Skeletal muscle tissue (tissue), 4 donors: ENCODE measurements around the gene SNX19. TPM values are rescaled to one million over a fixed set of nuclear protein-coding genes. Genes with fewer than 3 reads are reported as not detected.

Experiments
- H3K27ac ChIP-seq: one replicate; pipeline ENCODE4 v1.7.0; 2013; ENCODE audit warnings: mild to moderate bottlenecking, low read depth, low read length, inconsistent platforms
- H3K27me3 ChIP-seq, 3 donors: one replicate each; pipeline ENCODE4 v1.7.0; 2013; ENCODE audit warnings: low read length in 3 of 3; ENCODE audit not compliant: control insufficient read depth in 3 of 3, insufficient read depth in 3 of 3
- H3K36me3 ChIP-seq, 3 donors: one replicate each; pipeline ENCODE4 v1.7.0; 2013; ENCODE audit warnings: low read length in 3 of 3; ENCODE audit not compliant: control insufficient read depth in 3 of 3, insufficient read depth in 3 of 3
- H3K4me1 ChIP-seq, 3 donors: one replicate each; pipeline ENCODE4 v1.7.0; 2013; ENCODE audit warnings: low read length in 3 of 3, mild to moderate bottlenecking in 3 of 3; ENCODE audit not compliant: control insufficient read depth in 3 of 3, insufficient read depth in 3 of 3
- H3K4me3 ChIP-seq, 3 donors: one replicate each; pipeline ENCODE4 v1.7.0; 2013; ENCODE audit warnings: low read length in 3 of 3
- H3K9ac ChIP-seq, 3 donors: one replicate each; pipeline ENCODE4 v1.7.0; 2013; ENCODE audit warnings: low read length in 3 of 3, mild to moderate bottlenecking in 3 of 3, moderate library complexity in 2 of 3, low read depth in 1 of 3
- H3K9me3 ChIP-seq, 3 donors: one replicate each; pipeline ENCODE4 v1.7.0; 2013; ENCODE audit warnings: low read length in 3 of 3; ENCODE audit not compliant: control insufficient read depth in 3 of 3
- total RNA-seq: library from RNA; depleted of rRNA; stranded (reverse); fragments of >200 nt; gene quantifications from one replicate; pipeline ENCODE4 v1.2.3, GENCODE V29; 2014
- donor health status: Osteomylitis.

The SNX19 gene
- total RNA-seq, result 31.3 TPM

GRCh38 chr11:130916238-130916855, at the start of gene SNX19:
SNX19 (minus strand) TSS chr11:130916479; CDS start chr11:130915939, 540 bp downstream.
- peaks cover 16 to 22% (median 18%) of the 10 kb centered on the region in 3 donors for H3K36me3 ChIP-seq
- H3K27me3 ChIP-seq, result no peaks in the 10 kb centered on the region
- H3K27ac ChIP-seq, result peak within 1 kb of the TSS; percentile 82
- peak within 1 kb of the TSS; percentile 95 to 98 (median 97) for H3K9ac ChIP-seq
- no peaks in the 10 kb centered on the region for H3K9me3 ChIP-seq
- peak within 1 kb of the TSS; percentile 92 to 97 (median 95) for H3K4me3 ChIP-seq
- peaks cover 30 to 40% (median 36%) of the 10 kb centered on the region in 3 donors for H3K4me1 ChIP-seq

DNA sequence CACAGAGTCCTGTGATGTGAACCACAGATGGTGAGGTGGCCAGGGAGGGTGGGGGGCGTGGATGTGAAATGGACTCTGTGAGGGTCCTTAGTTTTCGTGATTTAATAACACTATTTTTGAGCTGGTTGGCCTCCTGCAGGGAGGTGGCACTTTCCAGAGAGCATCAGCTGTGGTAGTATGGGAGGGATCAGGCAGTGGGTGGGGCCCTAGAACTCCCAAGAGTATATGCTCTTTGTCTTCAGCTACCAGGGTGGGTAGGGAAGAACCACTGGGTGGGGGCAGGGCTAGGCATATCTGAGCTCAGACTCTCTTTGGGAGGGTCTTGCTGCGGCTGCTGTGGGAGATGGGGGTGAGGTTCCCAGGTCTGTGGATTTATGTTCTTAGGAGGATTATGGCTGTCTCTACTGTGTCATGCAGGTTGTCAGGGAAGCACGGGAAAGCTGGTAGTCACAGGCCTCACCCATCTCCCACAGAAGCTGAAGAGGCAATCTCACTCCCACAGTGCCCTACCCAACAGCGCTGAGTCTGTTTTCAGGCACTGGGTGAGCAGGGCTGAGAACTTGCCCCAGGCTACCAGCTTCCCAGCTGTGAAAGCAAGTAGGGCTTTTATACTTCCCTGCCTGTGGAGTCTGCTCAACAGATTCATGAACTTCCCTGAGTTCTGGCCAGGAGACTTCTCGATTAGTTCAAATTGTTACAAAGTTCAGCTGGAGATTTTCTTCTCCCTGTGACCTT, 47.9 kb upstream of the SNX19 start:
- no peak overlapping the region for H3K9ac ChIP-seq
- H3K9me3 ChIP-seq, result peaks cover 1 to 3% (median 2%) of the 10 kb centered on the region in 3 donors
- no peaks in the 10 kb centered on the region for H3K27me3 ChIP-seq
- no peaks in the 10 kb centered on the region for H3K4me1 ChIP-seq
- no peaks in the 10 kb centered on the region for H3K36me3 ChIP-seq
- H3K4me3 ChIP-seq, result no peak overlapping the region
- no peak overlapping the region for H3K27ac ChIP-seq

GRCh38 chr11:130947889-130948288, 31.6 kb upstream of the SNX19 start:
- H3K27ac ChIP-seq, result no peak overlapping the region

GRCh38 chr11:130947481-130947880, 31.2 kb upstream of the SNX19 start:
- H3K27ac ChIP-seq, result no peak overlapping the region
- no peak overlapping the region for H3K9ac ChIP-seq
- H3K9me3 ChIP-seq, result no peaks in the 10 kb centered on the region
- H3K36me3 ChIP-seq, result no peaks in the 10 kb centered on the region
- H3K4me3 ChIP-seq, result no peak overlapping the region
- H3K27me3 ChIP-seq, result no peaks in the 10 kb centered on the region
- no peaks in the 10 kb centered on the region for H3K4me1 ChIP-seq

More at GRCh38 chr11:130947889-130948288, 31.6 kb upstream of the SNX19 start:
- H3K9ac ChIP-seq, result no peak overlapping the region
- no peaks in the 10 kb centered on the region for H3K9me3 ChIP-seq
- no peaks in the 10 kb centered on the region for H3K36me3 ChIP-seq
- H3K4me1 ChIP-seq, result no peaks in the 10 kb centered on the region
- H3K4me3 ChIP-seq, result no peak overlapping the region
- H3K27me3 ChIP-seq, result no peaks in the 10 kb centered on the region

- H3K4me1 ChIP-seq, result no peaks in the 10 kb centered on the region
- no peak overlapping the region for H3K27ac ChIP-seq
- no peak overlapping the region for H3K4me3 ChIP-seq
- H3K9me3 ChIP-seq, result no peaks in the 10 kb centered on the region
- H3K36me3 ChIP-seq, result no peaks in the 10 kb centered on the region
- H3K27me3 ChIP-seq, result no peaks in the 10 kb centered on the region
- no peak overlapping the region for H3K9ac ChIP-seq
Observed at GRCh38 chr11:130947058-130947457, 30.8 kb upstream of the SNX19 start.

- Histone ChIP-seq H3K27me3 (no peaks in the 10 kb centered on the region), H3K9me3 (no peaks in the 10 kb centered on the region), H3K27ac (no peak overlapping the region)
Observed at GRCh38 chr11:130945896-130946295, 29.6 kb upstream of the SNX19 start.

DNA sequence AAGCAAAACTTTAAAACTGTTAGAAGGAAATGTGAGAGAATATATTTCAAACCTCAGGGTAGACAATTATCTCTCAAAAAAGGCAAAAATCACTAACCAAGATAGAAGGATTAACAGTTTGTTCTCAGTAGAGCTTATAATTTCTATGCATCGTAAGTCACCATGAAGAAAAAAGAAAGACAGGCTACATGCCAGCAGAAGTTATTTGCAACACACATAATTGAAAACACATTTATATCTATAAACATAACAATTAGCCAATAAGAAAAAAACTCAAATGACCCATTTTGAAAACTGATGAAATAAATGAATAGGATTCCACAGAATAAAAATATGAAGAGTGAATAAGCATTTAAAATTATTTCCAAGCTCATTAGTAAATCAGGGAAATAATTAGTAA, 24.4 kb upstream of the SNX19 start:
- Histone ChIP-seq H3K27ac (no peak overlapping the region), H3K4me1 (no peaks in the 10 kb centered on the region), H3K9ac (no peak overlapping the region), H3K27me3 (no peaks in the 10 kb centered on the region), H3K36me3 (no peaks in the 10 kb centered on the region), H3K9me3 (no peaks in the 10 kb centered on the region), H3K4me3 (no peak overlapping the region)

More at GRCh38 chr11:130945896-130946295, 29.6 kb upstream of the SNX19 start:
- Histone ChIP-seq H3K9ac (no peak overlapping the region), H3K4me1 (no peaks in the 10 kb centered on the region), H3K4me3 (no peak overlapping the region), H3K36me3 (no peaks in the 10 kb centered on the region)

DNA sequence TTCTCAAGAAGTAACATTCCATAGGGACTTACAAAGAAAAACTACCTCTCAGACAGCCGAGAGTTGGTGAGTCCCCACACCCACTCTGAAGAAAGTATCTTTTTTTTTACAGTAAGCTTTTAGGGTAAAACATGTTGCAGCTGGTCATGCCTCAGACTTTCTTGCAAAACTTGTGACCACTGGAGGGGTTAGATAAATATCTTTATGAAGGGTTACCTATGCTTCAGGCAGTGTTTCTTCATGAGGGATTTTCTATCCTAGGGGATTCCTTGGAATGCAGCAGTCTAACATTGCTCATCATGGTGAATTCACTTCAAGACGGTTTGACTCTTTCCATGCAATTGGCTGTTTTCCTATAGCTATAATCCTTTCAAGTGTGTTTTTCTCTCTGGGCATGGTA, 20.8 kb upstream of the SNX19 start:
- Histone ChIP-seq H3K27ac (no peak overlapping the region), H3K36me3 (no peaks in the 10 kb centered on the region), H3K4me1 (no peaks in the 10 kb centered on the region), H3K9ac (no peak overlapping the region), H3K9me3 (no peaks in the 10 kb centered on the region), H3K27me3 (no peaks in the 10 kb centered on the region), H3K4me3 (no peak overlapping the region)

DNA sequence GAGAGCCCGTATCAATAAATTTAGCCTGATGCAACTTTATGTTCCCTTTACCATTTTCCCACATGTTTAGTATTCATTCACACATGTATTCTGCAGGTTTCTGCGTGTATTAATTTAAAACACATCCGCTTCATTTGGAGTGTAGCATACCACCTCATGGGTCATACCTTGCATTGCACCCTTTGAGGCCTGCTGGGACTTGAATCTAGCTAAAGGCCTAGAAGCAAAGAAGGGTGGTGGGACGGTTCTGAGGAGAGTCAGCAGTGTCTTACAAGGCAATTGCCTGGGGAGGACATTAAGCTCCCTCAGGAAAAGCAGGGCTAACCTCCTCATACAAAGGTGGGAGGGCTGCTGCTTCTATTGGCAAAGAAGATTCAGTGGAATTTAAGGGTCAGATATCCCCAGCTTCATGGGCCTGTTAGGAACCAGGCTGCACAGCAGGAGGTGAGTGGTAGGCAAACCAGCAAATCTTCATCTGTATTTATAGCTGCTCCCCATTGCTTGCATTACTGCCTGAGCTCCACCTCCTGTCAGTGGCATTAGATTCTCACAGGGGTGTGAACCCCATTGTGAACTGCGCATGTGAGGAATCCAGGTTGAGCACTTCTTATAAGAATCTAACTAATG, 15.9 kb upstream of the SNX19 start:
- no peaks in the 10 kb centered on the region for H3K9me3 ChIP-seq

GRCh38 chr11:130924750-130925149, 8.5 kb upstream of the SNX19 start:
- Histone ChIP-seq H3K36me3 (no peaks in the 10 kb centered on the region), H3K9me3 (no peaks in the 10 kb centered on the region), H3K27ac (no peak overlapping the region)

More for the DNA sequence above, 15.9 kb upstream of the SNX19 start:
- H3K36me3 ChIP-seq, result no peaks in the 10 kb centered on the region
- no peak overlapping the region for H3K9ac ChIP-seq
- no peaks in the 10 kb centered on the region for H3K4me1 ChIP-seq
- H3K27me3 ChIP-seq, result no peaks in the 10 kb centered on the region
- H3K4me3 ChIP-seq, result no peak overlapping the region
- no peak overlapping the region for H3K27ac ChIP-seq

More at GRCh38 chr11:130924750-130925149, 8.5 kb upstream of the SNX19 start:
- Histone ChIP-seq H3K4me3 (no peak overlapping the region), H3K9ac (no peak overlapping the region), H3K4me1 (no peaks in the 10 kb centered on the region), H3K27me3 (no peaks in the 10 kb centered on the region)
